Heart left ventricle (tissue), 13 donors: ENCODE measurements around the gene DNAJC6.

Experiments
- POLR2A ChIP-seq, 2 donors: fragments of 450-650 bp; IDR thresholded peaks; one replicate each; pipeline ENCODE4 v1.6.1; 2017; ENCODE audit warnings: antibody characterized with exemption in 2 of 2, mild to moderate bottlenecking in 2 of 2, moderate library complexity in 2 of 2
- TF ChIP-seq, protein P1 (sequence below), 12 donors: fragments of 200-600 bp; sonication (generic) in 4 of 12; IDR thresholded peaks; one replicate each; pipeline versions ENCODE4 v1.5.0 to v1.8.0; 2018 to 2022; ENCODE audit warnings: antibody characterized with exemption in 12 of 12, mild to moderate bottlenecking in 5 of 12
- donor health status: ischemic (EF 13 %, LVEDD 7.1; RV severe dilation, severe dysfunction).
- donor health status: DM: no; HTN: yes; CAD: no.
- donor health status: DM: no; HTN: no; CAD: no.
- donor health status: ischemic (EF 25% LVEDD 6.9; RV normal size, moderate dysfunction).
- donor health status: ischemic (EF 25% LVEDD 5.7; RV mildly dilated, moderate dysfunction).
- donor health status: ischemic (EF 35%, LVEDD 5.7; RV mildly dilated, moderate dysfunction).
- donor health status: nonischemic (EF 11% LVEDD 7.7; RV severe dilation, severe dysfunction).
- donor health status: DM: yes; HTN: yes; CAD: no.
- donor health status: PGD.
- donor health status: ischemic (EF 29% LVEDD 5.4; RV normal size, mild dysfunction).
- donor health status: nonischemic (EF 23%, LVEDD 6.1; RV moderate dilation, normal function).

DNA sequence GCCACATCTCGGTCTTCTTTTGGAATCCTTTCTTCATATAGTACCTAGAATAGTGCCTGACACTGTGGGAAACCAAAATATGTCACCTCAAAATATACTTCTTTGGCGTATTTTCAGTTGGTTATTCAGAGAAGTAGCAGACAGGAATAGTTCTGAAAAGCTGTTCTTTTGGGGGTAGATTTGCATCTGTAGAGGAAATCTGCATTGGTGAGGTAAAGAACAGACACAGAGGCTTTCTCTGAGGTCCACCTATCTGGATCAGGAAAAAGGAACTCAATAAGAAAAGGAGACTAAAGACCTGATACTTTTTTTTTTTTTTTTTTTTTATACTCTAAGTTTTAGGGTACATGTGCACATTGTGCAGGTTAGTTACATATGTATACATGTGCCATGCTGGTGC is 134.3 kb downstream of the DNAJC6 start:
- TF ChIP-seq, protein P1, sequence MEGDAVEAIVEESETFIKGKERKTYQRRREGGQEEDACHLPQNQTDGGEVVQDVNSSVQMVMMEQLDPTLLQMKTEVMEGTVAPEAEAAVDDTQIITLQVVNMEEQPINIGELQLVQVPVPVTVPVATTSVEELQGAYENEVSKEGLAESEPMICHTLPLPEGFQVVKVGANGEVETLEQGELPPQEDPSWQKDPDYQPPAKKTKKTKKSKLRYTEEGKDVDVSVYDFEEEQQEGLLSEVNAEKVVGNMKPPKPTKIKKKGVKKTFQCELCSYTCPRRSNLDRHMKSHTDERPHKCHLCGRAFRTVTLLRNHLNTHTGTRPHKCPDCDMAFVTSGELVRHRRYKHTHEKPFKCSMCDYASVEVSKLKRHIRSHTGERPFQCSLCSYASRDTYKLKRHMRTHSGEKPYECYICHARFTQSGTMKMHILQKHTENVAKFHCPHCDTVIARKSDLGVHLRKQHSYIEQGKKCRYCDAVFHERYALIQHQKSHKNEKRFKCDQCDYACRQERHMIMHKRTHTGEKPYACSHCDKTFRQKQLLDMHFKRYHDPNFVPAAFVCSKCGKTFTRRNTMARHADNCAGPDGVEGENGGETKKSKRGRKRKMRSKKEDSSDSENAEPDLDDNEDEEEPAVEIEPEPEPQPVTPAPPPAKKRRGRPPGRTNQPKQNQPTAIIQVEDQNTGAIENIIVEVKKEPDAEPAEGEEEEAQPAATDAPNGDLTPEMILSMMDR (IDR thresholded peaks at IDR 0.05), result no peak
- TF ChIP-seq POLR2A (IDR thresholded peaks at IDR 0.05), result no peak
